GM18909 (cell line): ENCODE measurements around the gene CEBPA.
A peak's percentile ranks its signal among the peaks of the same experiment; 100 is the strongest.

Source experiments
- ATAC-seq: cut with Tn5 transposase; IDR thresholded peaks from one replicate; pipeline ENCODE4 v1.9.1; 2021; ENCODE audit warnings: mild to moderate bottlenecking; ENCODE audit not compliant: unreplicated experiment, poor library complexity

CEBPA gene

GRCh38 chr19:33290956-33291622, 11.2 kb downstream of the CEBPA start:
- no peak for ATAC-seq

DNA sequence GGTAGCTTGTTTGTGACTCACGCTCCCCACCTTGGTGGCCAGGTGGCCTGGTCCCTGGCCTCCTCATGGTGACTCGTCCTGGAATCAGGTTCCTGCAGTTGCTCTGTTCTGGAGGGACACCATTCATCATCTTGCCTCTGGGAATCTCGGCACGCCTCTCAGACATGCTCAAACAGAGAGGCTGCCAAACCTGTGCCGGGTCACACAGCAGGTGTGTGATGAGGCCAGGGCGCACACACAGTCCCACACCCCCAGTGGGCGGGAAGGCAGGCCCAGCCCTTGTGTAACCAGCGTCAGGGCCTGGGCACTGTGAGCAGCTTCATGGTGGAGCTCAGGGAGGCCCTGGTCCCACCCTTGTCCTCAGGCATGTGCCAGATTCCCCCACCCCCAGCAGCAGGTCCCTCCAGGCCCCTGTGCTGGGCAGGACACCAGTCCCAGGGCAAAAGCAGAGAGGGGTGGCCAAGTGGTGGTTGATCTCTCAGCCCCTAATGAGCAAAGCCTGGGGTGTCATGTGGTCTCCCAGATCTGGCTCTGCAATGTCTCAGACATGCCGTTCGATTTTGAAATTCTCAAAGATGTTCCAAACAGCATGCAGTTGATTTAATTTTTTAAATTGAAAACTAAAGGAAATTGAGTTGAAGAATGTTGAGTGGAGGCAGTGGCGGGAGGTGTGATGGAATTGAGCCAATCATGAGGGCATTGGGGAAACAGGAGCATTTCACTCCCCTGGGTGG, 12.1 kb downstream of the CEBPA start:
- ATAC-seq: no peak

- ATAC-seq: no peak
Measured at GRCh38 chr19:33289261-33289660, 13.1 kb downstream of the CEBPA start.

- ATAC-seq: no peak
Measured at GRCh38 chr19:33288666-33289065, 13.7 kb downstream of the CEBPA start.

DNA sequence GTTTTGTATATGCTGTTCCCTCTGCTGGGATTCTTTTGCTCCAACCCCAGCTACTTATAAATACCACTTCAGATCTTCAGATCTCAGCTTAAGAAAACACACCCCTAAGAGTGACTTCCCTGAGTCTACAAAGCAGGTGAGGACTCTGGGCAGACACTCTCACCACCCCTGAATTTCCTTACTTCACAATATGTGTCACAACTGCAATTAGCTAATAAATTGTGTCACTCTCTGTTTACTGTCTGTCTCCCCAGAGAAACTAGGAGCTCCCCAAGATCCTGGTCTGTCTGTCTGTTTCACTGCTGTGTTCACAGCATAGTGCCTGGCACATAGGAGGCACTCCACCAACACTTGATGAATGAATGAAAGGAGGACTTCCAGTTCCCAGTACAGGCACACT, 14.4 kb downstream of the CEBPA start:
- no peak for ATAC-seq

GRCh38 chr19:33287438-33287837, 14.9 kb downstream of the CEBPA start:
- ATAC-seq: no peak

DNA sequence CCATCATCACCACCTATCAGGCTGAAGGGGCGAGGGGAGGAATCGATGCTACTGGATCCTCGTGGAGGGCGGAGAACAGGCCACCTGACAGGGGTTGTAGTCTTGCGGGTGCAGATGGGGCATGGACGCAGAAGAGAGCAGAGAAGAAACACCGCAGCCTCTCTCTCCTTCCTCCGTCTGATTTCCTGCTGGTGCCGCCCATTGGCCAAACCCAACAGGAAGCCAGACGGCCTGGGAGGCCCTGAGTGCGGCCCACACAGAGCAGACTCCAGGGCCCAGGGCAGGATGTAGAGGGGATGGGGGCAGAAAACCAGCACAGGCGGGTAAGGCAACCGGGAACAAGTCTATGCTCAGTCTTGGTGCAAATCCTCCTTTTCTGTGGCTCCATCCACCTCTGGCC, 15.4 kb downstream of the CEBPA start:
- no peak for ATAC-seq

GRCh38 chr19:33285441-33285927, 16.9 kb downstream of the CEBPA start:
- no peak for ATAC-seq

DNA sequence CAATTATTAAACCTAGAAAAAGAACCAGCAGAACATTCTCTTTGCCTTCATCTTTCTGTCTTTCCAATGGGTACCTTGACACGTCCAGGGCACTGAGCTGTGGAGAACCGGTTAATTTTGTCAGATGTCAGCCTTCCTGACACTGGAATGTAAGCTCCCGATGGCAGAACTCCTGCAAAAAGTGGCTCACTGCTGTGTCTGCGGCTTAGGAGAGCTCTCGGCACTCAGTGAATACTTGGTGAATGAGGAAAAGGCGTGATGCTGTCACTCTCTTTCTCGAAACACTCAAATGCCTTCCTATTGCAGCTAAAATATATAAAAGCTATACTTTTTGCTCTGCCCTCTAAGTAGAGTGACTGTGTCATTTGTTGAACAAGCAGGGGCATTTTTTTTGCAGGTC, 17.6 kb downstream of the CEBPA start:
- ATAC-seq: no peak

- ATAC-seq: no peak
Measured at GRCh38 chr19:33284146-33284643, 18.1 kb downstream of the CEBPA start.

GRCh38 chr19:33283589-33283988, 18.7 kb downstream of the CEBPA start:
- ATAC-seq: no peak

DNA sequence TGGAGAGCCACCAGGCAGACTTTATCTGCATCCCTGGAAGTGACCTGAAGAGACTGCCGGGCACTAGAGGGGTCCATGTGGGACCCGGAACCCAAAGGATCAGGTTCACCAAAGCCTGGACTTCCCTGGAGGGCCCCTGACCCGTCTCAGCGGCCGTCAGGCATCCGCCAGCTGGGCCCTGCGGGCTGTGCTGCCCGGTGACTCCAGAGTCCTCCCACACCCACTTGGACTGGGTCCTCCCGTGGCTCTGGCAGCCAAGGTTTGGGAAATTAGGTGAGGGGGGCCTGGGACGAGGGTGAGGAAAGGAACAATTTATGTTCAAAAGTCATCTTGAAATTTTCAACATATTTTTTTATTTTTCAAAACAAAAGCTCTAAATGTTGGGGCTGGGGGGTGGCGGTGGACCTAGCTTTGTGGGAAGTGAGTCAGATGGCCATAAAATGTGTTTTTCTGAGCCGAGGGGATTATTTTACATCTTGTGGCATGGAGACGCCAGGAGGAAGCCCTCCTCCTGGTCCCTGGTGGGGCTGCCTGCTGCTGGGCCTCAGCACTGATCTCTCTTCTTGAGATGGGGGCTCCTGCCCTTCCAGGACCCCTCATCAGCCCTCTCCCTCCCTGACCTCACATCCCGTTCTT, 20.2 kb downstream of the CEBPA start:
- ATAC-seq: no peak

GRCh38 chr19:33281296-33281926, 20.9 kb downstream of the CEBPA start:
- ATAC-seq: no peak

DNA sequence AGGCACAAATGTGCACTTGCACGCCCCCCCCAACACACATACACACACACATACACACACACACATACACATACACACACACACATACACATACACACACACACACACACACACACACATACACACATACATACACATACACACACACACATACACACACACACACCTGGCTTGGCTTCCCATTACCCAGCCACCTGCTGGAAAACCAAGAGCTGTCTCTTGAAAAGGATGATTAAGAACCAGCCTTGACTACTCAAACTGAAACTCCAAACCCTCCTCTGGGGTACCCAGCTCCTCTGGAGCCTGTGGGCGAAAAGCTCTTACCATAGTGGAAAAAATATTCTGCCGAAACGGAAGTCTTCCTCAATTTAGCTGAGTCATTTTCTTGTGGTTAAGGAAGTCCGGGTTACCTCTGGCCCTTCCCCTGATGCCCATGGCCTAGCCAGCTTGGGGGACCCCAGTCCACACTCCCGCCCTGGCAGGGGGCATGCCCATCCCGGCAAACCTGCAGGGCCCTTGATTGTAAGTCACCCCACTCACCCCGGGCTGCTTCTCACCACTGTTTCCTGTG, 21.9 kb downstream of the CEBPA start:
- ATAC-seq: peak; percentile 85

GRCh38 chr19:33279430-33280350, 22.6 kb downstream of the CEBPA start:
- no peak for ATAC-seq

DNA sequence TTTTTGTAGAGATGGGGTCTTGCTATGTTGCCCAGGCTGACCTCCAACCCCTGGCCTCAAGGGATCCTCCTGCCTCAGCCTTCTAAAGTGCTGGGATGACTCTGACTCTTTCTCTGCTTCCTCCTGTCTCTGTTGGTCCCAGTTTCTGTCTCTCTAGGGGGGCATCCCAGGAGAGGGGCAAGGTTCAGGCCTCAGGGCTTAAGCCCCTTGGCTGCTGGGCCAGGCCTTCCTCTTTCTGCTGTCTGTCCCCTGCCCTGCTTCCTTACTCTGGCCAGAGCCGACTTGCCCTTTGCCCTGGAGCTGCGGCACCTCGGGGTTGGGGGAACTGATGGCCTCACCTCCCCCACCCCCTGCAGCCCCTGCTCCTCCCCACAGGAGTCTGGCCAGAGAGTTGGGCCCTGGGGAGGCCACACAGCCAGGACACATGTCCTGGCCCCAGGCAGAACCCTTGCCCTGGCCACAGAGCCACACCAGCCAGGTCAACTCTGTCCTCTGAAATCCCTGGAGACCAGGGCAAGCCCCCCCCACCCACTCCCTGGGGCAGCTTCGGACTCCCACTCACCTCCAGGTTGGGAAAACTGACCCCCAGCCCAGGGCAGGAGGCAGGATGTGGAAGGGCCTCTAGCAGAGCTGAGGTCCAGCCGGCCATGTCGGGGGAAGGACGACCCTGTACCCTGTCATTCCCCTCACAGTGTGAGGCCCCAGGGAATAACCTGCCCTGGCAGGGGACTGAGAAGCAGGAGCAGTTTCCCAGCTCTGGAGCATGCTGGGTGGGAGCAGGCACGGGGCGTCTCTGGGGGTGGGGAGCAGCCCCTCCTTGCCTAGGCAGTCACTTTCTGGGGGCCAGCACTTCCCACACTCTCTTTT, 23.7 kb downstream of the CEBPA start:
- ATAC-seq: no peak

DNA sequence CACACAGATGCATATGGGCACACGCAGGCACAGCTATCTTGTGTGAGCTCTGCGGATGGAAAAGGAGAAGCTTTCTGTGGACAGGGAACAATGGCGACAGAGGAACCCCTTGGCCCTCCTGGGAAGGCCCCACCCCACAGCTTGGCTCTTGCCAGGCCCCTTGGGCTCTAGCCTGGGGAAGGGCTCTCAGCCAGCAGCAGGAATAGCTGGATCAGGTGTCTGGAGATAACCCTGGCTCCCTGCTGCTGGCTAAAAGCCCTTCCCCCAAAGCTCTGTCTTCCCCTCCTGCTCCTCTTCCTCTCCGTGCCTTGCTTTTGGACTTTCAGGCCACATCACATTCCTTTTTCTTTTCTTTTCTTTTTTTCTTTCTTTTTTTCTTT, 24.3 kb downstream of the CEBPA start:
- ATAC-seq: no peak

- ATAC-seq: no peak
Measured at GRCh38 chr19:33277434-33277833, 24.9 kb downstream of the CEBPA start.
